Stomach (tissue), 4 donors: ENCODE results near the gene TUBB2A.

ENCODE experiments used
- EP300 ChIP-seq: sonication (generic); formaldehyde crosslinking; IDR thresholded peaks from one replicate; pipeline ENCODE4 v1.6.1; 2017; ENCODE audit warnings: antibody characterized with exemption
- TF ChIP-seq, protein P1 (sequence below), 7 experiments: fragments of 450-650 bp in 4 of 7; fragments of 200-600 bp in 3 of 7; sonication (generic) in 3 of 7; IDR thresholded peaks; one replicate each; pipeline ENCODE4 v1.5.1; 2016 to 2019; ENCODE audit warnings: antibody characterized with exemption in 7 of 7, control low read depth in 2 of 7, mild to moderate bottlenecking in 1 of 7

DNA sequence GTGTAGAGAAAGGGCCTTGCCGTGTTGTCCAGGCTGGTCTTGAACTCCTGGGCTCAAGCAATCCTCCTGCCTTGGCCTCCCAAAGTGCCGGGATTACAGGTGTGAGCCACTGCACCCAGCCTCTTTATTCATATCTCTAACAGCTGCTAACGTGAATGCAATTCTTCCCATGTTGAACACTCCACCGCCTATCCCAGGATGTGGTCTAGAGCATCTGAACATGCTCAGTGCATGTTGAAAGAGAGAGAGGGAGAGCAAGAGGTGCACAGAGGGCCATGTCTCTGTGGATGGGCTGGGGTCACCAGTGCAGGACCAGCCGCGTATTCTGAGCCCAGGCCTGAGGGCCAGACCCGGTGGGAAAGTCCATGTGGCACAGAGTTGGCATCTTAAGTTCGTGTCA lies 12.8 kb downstream of the TUBB2A start:
- TF ChIP-seq, protein P1, sequence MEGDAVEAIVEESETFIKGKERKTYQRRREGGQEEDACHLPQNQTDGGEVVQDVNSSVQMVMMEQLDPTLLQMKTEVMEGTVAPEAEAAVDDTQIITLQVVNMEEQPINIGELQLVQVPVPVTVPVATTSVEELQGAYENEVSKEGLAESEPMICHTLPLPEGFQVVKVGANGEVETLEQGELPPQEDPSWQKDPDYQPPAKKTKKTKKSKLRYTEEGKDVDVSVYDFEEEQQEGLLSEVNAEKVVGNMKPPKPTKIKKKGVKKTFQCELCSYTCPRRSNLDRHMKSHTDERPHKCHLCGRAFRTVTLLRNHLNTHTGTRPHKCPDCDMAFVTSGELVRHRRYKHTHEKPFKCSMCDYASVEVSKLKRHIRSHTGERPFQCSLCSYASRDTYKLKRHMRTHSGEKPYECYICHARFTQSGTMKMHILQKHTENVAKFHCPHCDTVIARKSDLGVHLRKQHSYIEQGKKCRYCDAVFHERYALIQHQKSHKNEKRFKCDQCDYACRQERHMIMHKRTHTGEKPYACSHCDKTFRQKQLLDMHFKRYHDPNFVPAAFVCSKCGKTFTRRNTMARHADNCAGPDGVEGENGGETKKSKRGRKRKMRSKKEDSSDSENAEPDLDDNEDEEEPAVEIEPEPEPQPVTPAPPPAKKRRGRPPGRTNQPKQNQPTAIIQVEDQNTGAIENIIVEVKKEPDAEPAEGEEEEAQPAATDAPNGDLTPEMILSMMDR (IDR thresholded peaks at IDR 0.05): no peak
- TF ChIP-seq EP300: no peak
